Activated naive CD8-positive, alpha-beta T cell treated with anti-CD3 and anti-CD28 coated beads, Interleukin-2, amount 10 ng/mL, durations not matched to agents 7 days and 5 days (primary cell): ENCODE measurements around the gene ZFYVE27. TPM values are rescaled to one million over a fixed set of nuclear protein-coding genes. Genes with fewer than 3 reads are reported as not detected.
A peak's percentile ranks its signal among the peaks of the same experiment; 100 is the strongest.

Experiments
- ATAC-seq: fragments of 150-1000 bp; cut with Tn5 transposase; one replicate; pipeline ENCODE4 v1.10.0; 2021; ENCODE audit warnings: low read depth, moderate library complexity
- POLR2A ChIA-PET: fragments of 350-600 bp; sonication (Branson Sonifier 250); formaldehyde crosslinking; loops from one replicate; lab custom pipeline; 2021; ENCODE audit warnings: antibody characterized with exemption; lab: Charles Lee
- DNase-seq: peaks from one replicate; pipeline ENCODE4 v3.0.0; 2021
- H3K27ac Mint-ChIP-seq: one replicate; pipeline ENCODE4 v1.8.0; 2022; ENCODE audit warnings: mild to moderate bottlenecking, mixed read lengths
- H3K27me3 Mint-ChIP-seq: one replicate; pipeline ENCODE4 v1.8.0; 2022; ENCODE audit warnings: mild to moderate bottlenecking, moderate library complexity, mixed read lengths
- H3K36me3 Mint-ChIP-seq: one replicate; pipeline ENCODE4 v1.8.0; 2021; ENCODE audit warnings: mild to moderate bottlenecking, mixed read lengths
- H3K4me1 Mint-ChIP-seq: one replicate; pipeline ENCODE4 v1.8.0; 2021; ENCODE audit warnings: mixed read lengths
- H3K4me3 Mint-ChIP-seq: one replicate; pipeline ENCODE4 v1.8.0; 2022; ENCODE audit warnings: mild to moderate bottlenecking, moderate library complexity, mixed read lengths
- H3K9me3 Mint-ChIP-seq: one replicate; pipeline ENCODE4 v1.8.0; 2021; ENCODE audit warnings: mixed read lengths
- total RNA-seq, 2 experiments: library from RNA; stranded (reverse); gene quantifications; one replicate each; pipeline ENCODE4 v1.2.3, GENCODE V29; 2021

The ZFYVE27 gene
- total RNA-seq, 2 experiments from 2014 or later = 36.9 to 43.4 TPM

- POLR2A ChIA-PET = interaction anchor here (0.6 to 1.0 kb wide), 2 partner anchors 27 to 28 kb away, joined by 3 read pairs; partner anchors contain the start of gene ZFYVE27
- Mint-ChIP-seq H3K27ac (no peak overlapping the region), H3K9me3 (no peaks in the 10 kb centered on the region), H3K36me3 (no peaks in the 10 kb centered on the region), H3K4me1 (peaks cover 8% of the 10 kb centered on the region), H3K4me3 (no peak overlapping the region), H3K27me3 (peaks cover 27% of the 10 kb centered on the region)
- ATAC-seq (no peak), DNase-seq (peak; percentile 39)
These were observed 27.7 kb upstream of the ZFYVE27 start for GRCh38 chr10:97708976-97709946.

GRCh38 chr10:97711640-97712572 is 25.0 kb upstream of the ZFYVE27 start:
- H3K27ac Mint-ChIP-seq = no peak overlapping the region
- POLR2A ChIA-PET = no interaction called here

DNA sequence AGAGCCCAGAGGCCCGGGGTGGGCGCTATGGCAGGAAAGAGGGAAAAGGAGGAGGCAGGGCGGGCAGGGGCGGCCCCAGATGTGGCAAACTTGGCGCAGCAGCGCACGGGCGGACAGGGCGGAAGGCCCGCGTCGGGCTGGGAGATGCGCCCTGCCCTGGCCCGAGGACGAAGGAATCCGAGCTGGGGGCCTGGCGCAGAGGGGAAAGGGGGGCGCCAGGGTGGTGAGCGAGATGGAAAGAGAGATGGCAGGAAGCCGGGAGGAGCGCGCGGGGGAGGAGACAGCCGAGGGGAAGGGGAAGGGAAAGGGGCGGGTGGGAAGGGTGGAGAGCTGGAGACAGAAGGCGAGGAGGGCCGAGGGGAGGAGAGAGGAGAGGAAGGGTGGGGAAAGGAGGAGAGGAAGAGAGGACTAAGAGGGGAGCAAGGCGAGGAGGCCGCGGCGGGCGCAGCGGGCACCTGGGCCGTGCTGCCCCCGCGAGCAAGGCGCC is 23.5 kb upstream of the ZFYVE27 start, which contains the start of gene MARVELD1:
Gene MARVELD1 (plus strand): TSS at position 392 of the 487 bp plus-strand sequence. CDS start 147 bp downstream, outside the sequence.
- H3K27ac Mint-ChIP-seq = peak within 1 kb of the TSS; percentile 88
- POLR2A ChIA-PET = interaction anchor here (1.1 to 1.7 kb wide), 3 partner anchors 23 to 421 kb away, joined by 3 to 7 read pairs (median 5); partner anchors contain the start of genes AVPI1, R3HCC1L and ZFYVE27
- no peaks in the 10 kb centered on the region for H3K9me3 Mint-ChIP-seq
- ATAC-seq (no peak), DNase-seq (peak; percentile 36)
- H3K36me3 Mint-ChIP-seq = no peaks in the 10 kb centered on the region
- H3K4me1 Mint-ChIP-seq = peaks cover 8% of the 10 kb centered on the region
- peak within 1 kb of the TSS; percentile 99 for H3K4me3 Mint-ChIP-seq
- peaks cover 38% of the 10 kb centered on the region for H3K27me3 Mint-ChIP-seq

More at GRCh38 chr10:97711640-97712572, 25.0 kb upstream of the ZFYVE27 start:
- Mint-ChIP-seq H3K4me1 (peaks cover 8% of the 10 kb centered on the region), H3K9me3 (no peaks in the 10 kb centered on the region), H3K4me3 (peak overlapping the region; percentile 38), H3K27me3 (peaks cover 41% of the 10 kb centered on the region), H3K36me3 (no peaks in the 10 kb centered on the region)
- DNase-seq = no peak
- ATAC-seq = no peak

- Mint-ChIP-seq H3K4me1 (peaks cover 8% of the 10 kb centered on the region), H3K36me3 (no peaks in the 10 kb centered on the region), H3K27ac (peak overlapping the region; percentile 88), H3K4me3 (peak overlapping the region; percentile 99), H3K9me3 (no peaks in the 10 kb centered on the region), H3K27me3 (peaks cover 36% of the 10 kb centered on the region)
- POLR2A ChIA-PET = interaction anchor here (1.1 to 1.7 kb wide), 3 partner anchors 23 to 420 kb away, joined by 3 to 7 read pairs (median 5); partner anchors contain the start of genes AVPI1, R3HCC1L and ZFYVE27
- ATAC-seq = peak; percentile 83
- peak; percentile 71 for DNase-seq
These were observed 23.0 kb upstream of the ZFYVE27 start for GRCh38 chr10:97713826-97714400.

GRCh38 chr10:97714401-97715258 is 22.3 kb upstream of the ZFYVE27 start:
- ATAC-seq (peak; percentile 28), DNase-seq (peak; percentile 44)
- H3K27ac Mint-ChIP-seq = peak overlapping the region; percentile 38
- H3K36me3 Mint-ChIP-seq = no peaks in the 10 kb centered on the region
- peak overlapping the region; percentile 99 for H3K4me3 Mint-ChIP-seq
- H3K9me3 Mint-ChIP-seq = no peaks in the 10 kb centered on the region
- H3K4me1 Mint-ChIP-seq = peaks cover 8% of the 10 kb centered on the region
- POLR2A ChIA-PET = interaction anchor here (1.5 to 1.7 kb wide), 2 partner anchors 22 to 28 kb away, joined by 5 to 7 read pairs; partner anchors contain the start of genes AVPI1 and ZFYVE27
- H3K27me3 Mint-ChIP-seq = peaks cover 32% of the 10 kb centered on the region

DNA sequence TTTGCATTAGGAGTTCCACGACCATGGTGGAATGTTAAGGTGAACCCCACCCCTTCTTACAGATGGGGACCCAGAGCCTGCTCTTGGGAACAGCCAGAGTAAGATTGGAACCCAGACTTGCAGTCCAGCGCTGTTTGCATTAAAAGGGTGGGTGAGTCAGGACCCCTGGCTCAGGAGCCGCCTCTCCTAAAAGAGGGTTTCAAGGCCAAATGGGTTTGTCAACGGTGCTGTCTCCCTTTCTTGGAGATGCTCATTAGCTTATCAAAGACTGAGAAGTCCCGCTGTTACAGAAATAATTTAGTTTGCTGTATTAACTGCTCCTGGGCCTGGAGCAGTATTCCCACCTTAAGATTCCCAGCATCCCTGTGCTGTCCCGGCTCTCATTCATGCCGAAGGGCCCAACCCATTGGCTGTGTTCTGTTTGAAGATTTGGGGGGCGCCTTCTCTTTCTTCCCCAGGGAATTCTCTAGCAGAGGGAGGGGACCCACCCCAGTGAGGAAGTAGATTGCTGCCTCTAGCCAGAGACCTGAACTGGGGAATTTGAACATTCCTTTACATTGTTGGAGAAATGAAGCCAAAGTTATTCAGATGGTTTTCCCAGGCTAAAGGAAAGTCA is 21.6 kb upstream of the ZFYVE27 start:
- DNase-seq (no peak), ATAC-seq (no peak)
- Mint-ChIP-seq H3K27ac (no peak overlapping the region), H3K9me3 (no peaks in the 10 kb centered on the region), H3K27me3 (peaks cover 28% of the 10 kb centered on the region), H3K36me3 (no peaks in the 10 kb centered on the region), H3K4me1 (peaks cover 8% of the 10 kb centered on the region), H3K4me3 (peak overlapping the region; percentile 99)
- POLR2A ChIA-PET = interaction anchor here (1.7 kb wide), 1 partner anchor 29 kb away, joined by 7 read pairs; the partner anchor contains the start of gene AVPI1

- DNase-seq (no peak), ATAC-seq (no peak)
- Mint-ChIP-seq H3K4me1 (peaks cover 8% of the 10 kb centered on the region), H3K9me3 (no peaks in the 10 kb centered on the region), H3K36me3 (no peaks in the 10 kb centered on the region), H3K27ac (peak overlapping the region; percentile 38), H3K4me3 (no peak overlapping the region), H3K27me3 (peaks cover 21% of the 10 kb centered on the region)
- POLR2A ChIA-PET = interaction anchor here (0.8 kb wide), 1 partner anchor 19 kb away, joined by 3 read pairs; the partner anchor contains the start of gene ZFYVE27
These were observed 19.3 kb upstream of the ZFYVE27 start for GRCh38 chr10:97717627-97718026.

GRCh38 chr10:97718178-97718577 is 18.8 kb upstream of the ZFYVE27 start:
- Mint-ChIP-seq H3K27me3 (peaks cover 15% of the 10 kb centered on the region), H3K4me3 (no peak overlapping the region), H3K27ac (no peak overlapping the region), H3K9me3 (no peaks in the 10 kb centered on the region), H3K4me1 (peaks cover 3% of the 10 kb centered on the region), H3K36me3 (no peaks in the 10 kb centered on the region)
- no peak for ATAC-seq
- DNase-seq = no peak
- POLR2A ChIA-PET = no interaction called here

- H3K36me3 Mint-ChIP-seq = no peaks in the 10 kb centered on the region
- H3K4me3 Mint-ChIP-seq = no peak overlapping the region
- DNase-seq = no peak
- ATAC-seq = no peak
- POLR2A ChIA-PET = no interaction called here
- peaks cover 15% of the 10 kb centered on the region for H3K27me3 Mint-ChIP-seq
- no peak overlapping the region for H3K27ac Mint-ChIP-seq
- H3K4me1 Mint-ChIP-seq = peaks cover 3% of the 10 kb centered on the region
- no peaks in the 10 kb centered on the region for H3K9me3 Mint-ChIP-seq
These were observed 18.2 kb upstream of the ZFYVE27 start for GRCh38 chr10:97718659-97719142.

- POLR2A ChIA-PET = no interaction called here
- ATAC-seq (no peak), DNase-seq (no peak)
- Mint-ChIP-seq H3K4me1 (no peaks in the 10 kb centered on the region), H3K27ac (no peak overlapping the region), H3K36me3 (no peaks in the 10 kb centered on the region), H3K4me3 (no peak overlapping the region), H3K27me3 (peaks cover 12% of the 10 kb centered on the region), H3K9me3 (no peaks in the 10 kb centered on the region)
These were observed 17.3 kb upstream of the ZFYVE27 start for GRCh38 chr10:97719602-97720001.
